ENCODE measurements around the gene ZNF581.
A peak's percentile ranks its signal among the peaks of the same experiment; 100 is the strongest.

ZNF581 gene

GRCh38 chr19:55603581-55604292 lies 39.7 kb upstream of the ZNF581 start:
- no peak overlapping the region for H3K14ac ChIP-seq (ENCODE audit: low read length)
- peaks cover 14% of the 10 kb centered on the region in 2 experiments for H3K4me1 ChIP-seq (ENCODE audit: control insufficient read depth in 1 of 2, insufficient read depth in 2 of 2, low read length in 2 of 2)
- H4K12ac ChIP-seq (ENCODE audit: low read depth, low read length) = no peak overlapping the region
- no peak overlapping the region for H3K9ac ChIP-seq (ENCODE audit: low read length)
- peaks cover 11% of the 10 kb centered on the region for H3K79me2 ChIP-seq (ENCODE audit: control insufficient read depth, insufficient read depth, low read length, poor library complexity)
- H3K4me2 ChIP-seq (ENCODE audit: low read length) = no peak overlapping the region
- H3K18ac ChIP-seq (ENCODE audit: low read length) = no peak overlapping the region
- H3K4me3 ChIP-seq (ENCODE audit: low read depth, low read length) = no peak overlapping the region
- no peak overlapping the region for H3K23ac ChIP-seq (ENCODE audit: low read length)
- DNase-seq = peak; percentile 47 to 72
- H3K27ac ChIP-seq (ENCODE audit: low read depth, low read length) = no peak overlapping the region
- H3K79me1 ChIP-seq (ENCODE audit: low read length) = peaks cover 30% of the 10 kb centered on the region
- H3K4ac ChIP-seq (ENCODE audit: low read depth, low read length) = no peak overlapping the region
- no peaks in the 10 kb centered on the region for H3K9me3 ChIP-seq (ENCODE audit: insufficient read depth, low read depth, low read length)
- H2AK5ac ChIP-seq (ENCODE audit: low read length) = no peak overlapping the region
- H2BK5ac ChIP-seq (ENCODE audit: low read depth, low read length, poor library complexity) = no peak overlapping the region
- H4K91ac ChIP-seq (ENCODE audit: low read depth, low read length) = no peak overlapping the region
- H2AFZ ChIP-seq (ENCODE audit: insufficient read depth, low read length, poor library complexity) = no peak overlapping the region
- H2BK120ac ChIP-seq (ENCODE audit: insufficient read depth, low read length, poor library complexity) = no peak overlapping the region
- no peaks in the 10 kb centered on the region for H3K27me3 ChIP-seq (ENCODE audit: insufficient read depth, low read length)
- 100% methylated on average over 5 of the region's 22 CpGs for WGBS (ENCODE audit: extremely low coverage, insufficient coverage, insufficient read length)
- no peak overlapping the region for H2BK12ac ChIP-seq (ENCODE audit: low read length)
- H3K36me3 ChIP-seq (ENCODE audit: control insufficient read depth in 1 of 2, insufficient read depth in 2 of 2, low read length in 2 of 2) = peaks cover 0 to 3% of the 10 kb centered on the region in 2 experiments
- H4K8ac ChIP-seq (ENCODE audit: low read depth, low read length) = no peak overlapping the region

- H3K9me3 ChIP-seq (ENCODE audit: insufficient read depth, low read depth, low read length) = no peaks in the 10 kb centered on the region
- peak overlapping the region; percentile 89 for H4K8ac ChIP-seq (ENCODE audit: low read depth, low read length)
Measured at GRCh38 chr19:55605207-55605636, 38.2 kb upstream of the ZNF581 start.

GRCh38 chr19:55605637-55606470 lies 37.6 kb upstream of the ZNF581 start, which contains the start of gene ZNF865:
TSS of gene ZNF865 (plus strand) at chr19:55605647. CDS start at chr19:55613619, 7,972 bp downstream.
- DNase-seq = peak; percentile 85 to 89
- Histone ChIP-seq H2AK5ac (ENCODE audit: low read length) (peak within 1 kb of the TSS; percentile 90), H4K91ac (ENCODE audit: low read depth, low read length) (peak within 1 kb of the TSS; percentile 93), H3K9ac (ENCODE audit: low read length) (peak within 1 kb of the TSS; percentile 92), H3K4me1 (ENCODE audit: control insufficient read depth in 1 of 2, insufficient read depth in 2 of 2, low read length in 2 of 2) (peaks cover 12% of the 10 kb centered on the region in 2 experiments), H3K79me2 (ENCODE audit: control insufficient read depth, insufficient read depth, low read length, poor library complexity) (peaks cover 5% of the 10 kb centered on the region), H4K12ac (ENCODE audit: low read depth, low read length) (peak within 1 kb of the TSS; percentile 91), H3K18ac (ENCODE audit: low read length) (peak within 1 kb of the TSS; percentile 90), H3K36me3 (ENCODE audit: control insufficient read depth in 1 of 2, insufficient read depth in 2 of 2, low read length in 2 of 2) (peaks cover 7 to 11% of the 10 kb centered on the region in 2 experiments), H4K8ac (ENCODE audit: low read depth, low read length) (peak within 1 kb of the TSS; percentile 93), H2BK5ac (ENCODE audit: low read depth, low read length, poor library complexity) (peak within 1 kb of the TSS; percentile 90), H2BK120ac (ENCODE audit: insufficient read depth, low read length, poor library complexity) (peak within 1 kb of the TSS; percentile 64), H3K27me3 (ENCODE audit: insufficient read depth, low read length) (no peaks in the 10 kb centered on the region), H3K9me3 (ENCODE audit: insufficient read depth, low read depth, low read length) (no peaks in the 10 kb centered on the region), H3K4me2 (ENCODE audit: low read length) (peak within 1 kb of the TSS; percentile 87), H2AFZ (ENCODE audit: insufficient read depth, low read length, poor library complexity) (peak within 1 kb of the TSS; percentile 76), H3K23ac (ENCODE audit: low read length) (no peak within 1 kb of the TSS), H3K27ac (ENCODE audit: low read depth, low read length) (peak within 1 kb of the TSS; percentile 97), H2BK12ac (ENCODE audit: low read length) (no peak within 1 kb of the TSS), H3K4ac (ENCODE audit: low read depth, low read length) (peak within 1 kb of the TSS; percentile 89), H3K79me1 (ENCODE audit: low read length) (peaks cover 16% of the 10 kb centered on the region), H3K4me3 (ENCODE audit: low read depth, low read length) (peak within 1 kb of the TSS; percentile 85), H3K14ac (ENCODE audit: low read length) (peak within 1 kb of the TSS; percentile 96)
- no CpG with 5 or more reads among the region's 44 CpGs for WGBS (ENCODE audit: extremely low coverage, insufficient coverage, insufficient read length)

More at GRCh38 chr19:55605207-55605636, 38.2 kb upstream of the ZNF581 start:
- no peak overlapping the region for H2BK12ac ChIP-seq (ENCODE audit: low read length)
- H3K14ac ChIP-seq (ENCODE audit: low read length) = peak overlapping the region; percentile 59
- no peak overlapping the region for H3K9ac ChIP-seq (ENCODE audit: low read length)
- H2AFZ ChIP-seq (ENCODE audit: insufficient read depth, low read length, poor library complexity) = peak overlapping the region; percentile 40
- peak overlapping the region; percentile 40 for H2BK120ac ChIP-seq (ENCODE audit: insufficient read depth, low read length, poor library complexity)
- H3K79me2 ChIP-seq (ENCODE audit: control insufficient read depth, insufficient read depth, low read length, poor library complexity) = peaks cover 5% of the 10 kb centered on the region
- peak overlapping the region; percentile 56 for H3K4me3 ChIP-seq (ENCODE audit: low read depth, low read length)
- peak overlapping the region; percentile 81 for H4K12ac ChIP-seq (ENCODE audit: low read depth, low read length)
- no peak overlapping the region for H3K23ac ChIP-seq (ENCODE audit: low read length)
- peaks cover 14% of the 10 kb centered on the region in 2 experiments for H3K4me1 ChIP-seq (ENCODE audit: control insufficient read depth in 1 of 2, insufficient read depth in 2 of 2, low read length in 2 of 2)
- peak; percentile 90 to 96 for DNase-seq
- peak overlapping the region; percentile 31 for H2AK5ac ChIP-seq (ENCODE audit: low read length)
- peak overlapping the region; percentile 66 for H3K4ac ChIP-seq (ENCODE audit: low read depth, low read length)
- no peaks in the 10 kb centered on the region for H3K27me3 ChIP-seq (ENCODE audit: insufficient read depth, low read length)
- H4K91ac ChIP-seq (ENCODE audit: low read depth, low read length) = peak overlapping the region; percentile 88
- peak overlapping the region; percentile 83 for H2BK5ac ChIP-seq (ENCODE audit: low read depth, low read length, poor library complexity)
- peak overlapping the region; percentile 97 for H3K27ac ChIP-seq (ENCODE audit: low read depth, low read length)
- H3K18ac ChIP-seq (ENCODE audit: low read length) = peak overlapping the region; percentile 71
- peak overlapping the region; percentile 46 for H3K4me2 ChIP-seq (ENCODE audit: low read length)
- peaks cover 4 to 9% of the 10 kb centered on the region in 2 experiments for H3K36me3 ChIP-seq (ENCODE audit: control insufficient read depth in 1 of 2, insufficient read depth in 2 of 2, low read length in 2 of 2)
- no CpG with 5 or more reads among the region's 43 CpGs for WGBS (ENCODE audit: extremely low coverage, insufficient coverage, insufficient read length)
- peaks cover 19% of the 10 kb centered on the region for H3K79me1 ChIP-seq (ENCODE audit: low read length)

GRCh38 chr19:55606471-55606787 lies 37.0 kb upstream of the ZNF581 start:
- no peak overlapping the region for H3K23ac ChIP-seq (ENCODE audit: low read length)
- WGBS (ENCODE audit: extremely low coverage, insufficient coverage, insufficient read length) = no CpG with 5 or more reads among the region's 12 CpGs
- peak overlapping the region; percentile 87 for H3K4me2 ChIP-seq (ENCODE audit: low read length)
- peak overlapping the region; percentile 26 for H3K18ac ChIP-seq (ENCODE audit: low read length)
- H3K79me1 ChIP-seq (ENCODE audit: low read length) = peaks cover 13% of the 10 kb centered on the region
- peaks cover 7 to 12% of the 10 kb centered on the region in 2 experiments for H3K36me3 ChIP-seq (ENCODE audit: control insufficient read depth in 1 of 2, insufficient read depth in 2 of 2, low read length in 2 of 2)
- H4K8ac ChIP-seq (ENCODE audit: low read depth, low read length) = no peak overlapping the region
- H2BK120ac ChIP-seq (ENCODE audit: insufficient read depth, low read length, poor library complexity) = no peak overlapping the region
- peak overlapping the region; percentile 54 for H3K4me3 ChIP-seq (ENCODE audit: low read depth, low read length)
- H3K79me2 ChIP-seq (ENCODE audit: control insufficient read depth, insufficient read depth, low read length, poor library complexity) = peaks cover 5% of the 10 kb centered on the region
- H2BK12ac ChIP-seq (ENCODE audit: low read length) = no peak overlapping the region
- no peaks in the 10 kb centered on the region for H3K27me3 ChIP-seq (ENCODE audit: insufficient read depth, low read length)
- H4K12ac ChIP-seq (ENCODE audit: low read depth, low read length) = no peak overlapping the region
- H3K4me1 ChIP-seq (ENCODE audit: control insufficient read depth in 1 of 2, insufficient read depth in 2 of 2, low read length in 2 of 2) = peaks cover 7 to 9% of the 10 kb centered on the region in 2 experiments
- no peak overlapping the region for H2AFZ ChIP-seq (ENCODE audit: insufficient read depth, low read length, poor library complexity)
- H3K4ac ChIP-seq (ENCODE audit: low read depth, low read length) = no peak overlapping the region
- DNase-seq = no peak
- peak overlapping the region; percentile 21 for H3K27ac ChIP-seq (ENCODE audit: low read depth, low read length)
- H2BK5ac ChIP-seq (ENCODE audit: low read depth, low read length, poor library complexity) = no peak overlapping the region
- H4K91ac ChIP-seq (ENCODE audit: low read depth, low read length) = no peak overlapping the region
- H3K9me3 ChIP-seq (ENCODE audit: insufficient read depth, low read depth, low read length) = no peaks in the 10 kb centered on the region
- no peak overlapping the region for H3K14ac ChIP-seq (ENCODE audit: low read length)
- H2AK5ac ChIP-seq (ENCODE audit: low read length) = no peak overlapping the region
- H3K9ac ChIP-seq (ENCODE audit: low read length) = peak overlapping the region; percentile 81
